Activated CD4-positive, alpha-beta T cell treated with anti-CD3 and anti-CD28 coated beads, Interleukin-2, amount 10 ng/mL, durations not matched to agents 7 days and 5 days (primary cell): ENCODE results near the gene SLC2A9. TPM values are rescaled to one million over a fixed set of nuclear protein-coding genes. Genes with fewer than 3 reads are reported as not detected.

ENCODE experiments used
- CTCF ChIA-PET: fragments of 350-600 bp; sonication (Branson Sonifier 250); formaldehyde crosslinking; loops from one replicate; lab custom pipeline; 2021; ENCODE audit warnings: antibody characterized with exemption; lab: Charles Lee
- POLR2A ChIA-PET: fragments of 350-600 bp; sonication (Branson Sonifier 250); formaldehyde crosslinking; loops from one replicate; lab custom pipeline; 2021; ENCODE audit warnings: antibody characterized with exemption; lab: Charles Lee
- DNase-seq: peaks from one replicate; pipeline ENCODE4 v3.0.0-alpha.2; 2020
- H3K27ac Mint-ChIP-seq: one replicate; pipeline ENCODE4 v1.8.0; 2021; ENCODE audit warnings: mild to moderate bottlenecking, moderate library complexity, mixed read lengths
- H3K27me3 Mint-ChIP-seq: one replicate; pipeline ENCODE4 v1.8.0; 2021; ENCODE audit warnings: mixed read lengths
- H3K36me3 Mint-ChIP-seq: one replicate; pipeline ENCODE4 v1.8.0; 2021; ENCODE audit warnings: low read depth, mixed read lengths
- H3K4me1 Mint-ChIP-seq: one replicate; pipeline ENCODE4 v1.8.0; 2021; ENCODE audit warnings: mixed read lengths
- H3K4me3 Mint-ChIP-seq: one replicate; pipeline ENCODE4 v1.8.0; 2021; ENCODE audit warnings: mild to moderate bottlenecking, moderate library complexity, mixed read lengths
- H3K9me3 Mint-ChIP-seq: one replicate; pipeline ENCODE4 v1.8.0; 2021; ENCODE audit warnings: mixed read lengths
- total RNA-seq, 2 experiments: library from RNA; stranded (reverse); gene quantifications; one replicate each; pipeline ENCODE4 v1.2.3, GENCODE V29; 2021

Gene SLC2A9
- total RNA-seq, 2 experiments from 2014 or later = 1.5 to 2.0 TPM

GRCh38 chr4:10035130-10035529, 13.8 kb upstream of the SLC2A9 start:
- ChIA-PET POLR2A (no interaction called here), CTCF (interaction anchor here (1.0 to 1.8 kb wide), 3 partner anchors 11 to 15 kb away, joined by 3 to 8 read pairs (median 5); no protein-coding TSS in a partner anchor)
- Mint-ChIP-seq H3K4me3 (no peak overlapping the region), H3K9me3 (no peaks in the 10 kb centered on the region), H3K27ac (no peak overlapping the region), H3K4me1 (peaks cover 13% of the 10 kb centered on the region), H3K36me3 (no peaks in the 10 kb centered on the region), H3K27me3 (no peaks in the 10 kb centered on the region)
- no peak for DNase-seq

DNA sequence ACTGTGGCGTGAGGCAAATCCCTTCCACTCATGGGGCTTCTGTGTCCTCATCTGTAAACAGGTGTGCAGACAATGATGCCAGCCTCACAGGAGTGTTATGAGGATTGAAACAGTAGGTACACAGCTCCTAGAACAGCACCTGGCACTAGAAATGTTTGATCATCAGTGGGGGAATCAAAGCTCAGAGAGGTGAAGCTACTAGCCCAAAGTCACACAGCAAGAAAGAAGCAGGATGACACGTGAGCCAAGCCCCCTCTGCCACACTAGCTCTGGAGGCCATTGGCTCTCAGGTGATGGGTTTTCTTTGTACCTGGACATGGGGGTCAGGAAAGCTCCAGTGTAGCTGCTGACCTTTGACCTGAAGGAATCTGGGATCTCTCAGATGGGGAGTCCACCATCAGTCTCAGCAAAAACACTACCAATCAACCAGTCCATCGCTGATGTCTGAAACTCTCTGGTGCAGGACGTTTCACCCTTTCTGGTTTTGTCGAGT, 13.4 kb upstream of the SLC2A9 start:
- CTCF ChIA-PET = interaction anchor here (1.0 to 1.8 kb wide), 2 partner anchors 12 kb away, joined by 3 to 8 read pairs; no protein-coding TSS in a partner anchor
- Mint-ChIP-seq H3K27ac (no peak overlapping the region), H3K36me3 (no peaks in the 10 kb centered on the region), H3K4me3 (no peak overlapping the region), H3K27me3 (no peaks in the 10 kb centered on the region), H3K4me1 (peaks cover 13% of the 10 kb centered on the region), H3K9me3 (no peaks in the 10 kb centered on the region)
- no peak for DNase-seq
- POLR2A ChIA-PET = no interaction called here

- no peak overlapping the region for H3K27ac Mint-ChIP-seq
- H3K36me3 Mint-ChIP-seq = no peaks in the 10 kb centered on the region
- no peaks in the 10 kb centered on the region for H3K9me3 Mint-ChIP-seq
- DNase-seq = no peak
- H3K4me3 Mint-ChIP-seq = no peak overlapping the region
- peaks cover 13% of the 10 kb centered on the region for H3K4me1 Mint-ChIP-seq
- H3K27me3 Mint-ChIP-seq = no peaks in the 10 kb centered on the region
- POLR2A ChIA-PET = no interaction called here
- CTCF ChIA-PET = interaction anchor here (1.8 kb wide), 1 partner anchor 11 kb away, joined by 8 read pairs; no protein-coding TSS in a partner anchor
Observed at GRCh38 chr4:10034136-10034535, 12.8 kb upstream of the SLC2A9 start.

DNA sequence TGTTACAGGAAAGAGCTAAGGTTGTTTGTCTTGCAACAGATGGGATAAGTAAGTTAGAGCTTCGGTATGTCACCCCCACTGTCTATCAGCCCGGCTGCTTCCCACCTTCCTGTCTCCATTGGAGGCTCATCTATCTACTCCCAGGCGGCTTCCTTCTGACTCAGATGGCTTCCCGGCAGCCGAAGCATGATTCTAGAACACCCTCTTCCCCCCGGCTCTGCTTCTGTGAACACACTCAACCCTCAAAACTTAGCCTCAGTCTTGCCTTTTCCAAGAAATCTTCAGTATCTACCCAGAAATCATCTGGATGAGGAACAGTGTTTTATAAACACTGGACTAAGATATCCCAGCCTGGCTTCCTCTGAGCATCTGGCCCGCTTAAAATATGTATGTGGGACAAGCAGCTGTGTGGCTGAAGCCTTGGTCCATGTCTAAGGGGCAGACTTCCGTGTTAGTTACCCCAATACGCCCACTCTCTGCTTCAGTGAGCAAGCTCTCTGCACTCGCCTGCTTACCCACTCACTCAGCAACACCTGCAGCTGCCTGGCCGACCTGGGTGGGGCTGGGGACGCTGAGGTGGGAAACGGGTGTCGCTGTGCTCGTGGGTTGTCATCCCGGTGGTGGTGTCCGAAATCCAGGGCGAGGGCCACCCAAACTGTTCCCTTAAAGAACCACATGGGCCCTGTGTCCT, 12.0 kb upstream of the SLC2A9 start:
- CTCF ChIA-PET = interaction anchor here (0.7 to 1.0 kb wide), 2 partner anchors 12 to 13 kb away, joined by 3 read pairs; no protein-coding TSS in a partner anchor
- Mint-ChIP-seq H3K4me1 (peaks cover 13% of the 10 kb centered on the region), H3K4me3 (no peak overlapping the region), H3K9me3 (no peaks in the 10 kb centered on the region), H3K27me3 (no peaks in the 10 kb centered on the region), H3K27ac (no peak overlapping the region), H3K36me3 (no peaks in the 10 kb centered on the region)
- no peak for DNase-seq
- POLR2A ChIA-PET = interaction anchor here (0.6 kb wide), 1 partner anchor 1044 kb away, joined by 4 read pairs; no protein-coding TSS in a partner anchor

GRCh38 chr4:10032625-10033024, 11.3 kb upstream of the SLC2A9 start:
- H3K36me3 Mint-ChIP-seq = no peaks in the 10 kb centered on the region
- CTCF ChIA-PET = interaction anchor here (0.7 to 1.4 kb wide), 5 partner anchors 10 to 17 kb away, joined by 3 to 4 read pairs (median 3); no protein-coding TSS in a partner anchor
- no peak overlapping the region for H3K4me3 Mint-ChIP-seq
- peaks cover 13% of the 10 kb centered on the region for H3K4me1 Mint-ChIP-seq
- DNase-seq = no peak
- POLR2A ChIA-PET = no interaction called here
- H3K9me3 Mint-ChIP-seq = no peaks in the 10 kb centered on the region
- H3K27ac Mint-ChIP-seq = no peak overlapping the region
- no peaks in the 10 kb centered on the region for H3K27me3 Mint-ChIP-seq

- Mint-ChIP-seq H3K36me3 (no peaks in the 10 kb centered on the region), H3K27ac (no peak overlapping the region), H3K9me3 (no peaks in the 10 kb centered on the region), H3K4me1 (peaks cover 13% of the 10 kb centered on the region), H3K27me3 (no peaks in the 10 kb centered on the region), H3K4me3 (no peak overlapping the region)
- no peak for DNase-seq
- ChIA-PET POLR2A (no interaction called here), CTCF (interaction anchor here (0.7 to 1.4 kb wide), 4 partner anchors 9 to 17 kb away, joined by 3 to 4 read pairs (median 3); no protein-coding TSS in a partner anchor)
Observed at GRCh38 chr4:10031668-10032590, 10.6 kb upstream of the SLC2A9 start.

GRCh38 chr4:10030972-10031667, 9.8 kb upstream of the SLC2A9 start:
- Mint-ChIP-seq H3K36me3 (no peaks in the 10 kb centered on the region), H3K4me3 (no peak overlapping the region), H3K9me3 (no peaks in the 10 kb centered on the region), H3K27me3 (no peaks in the 10 kb centered on the region), H3K27ac (no peak overlapping the region), H3K4me1 (peaks cover 13% of the 10 kb centered on the region)
- ChIA-PET CTCF (interaction anchor here (1.3 to 1.4 kb wide), 2 partner anchors 8 to 87 kb away, joined by 3 to 4 read pairs; no protein-coding TSS in a partner anchor), POLR2A (no interaction called here)
- no peak for DNase-seq

DNA sequence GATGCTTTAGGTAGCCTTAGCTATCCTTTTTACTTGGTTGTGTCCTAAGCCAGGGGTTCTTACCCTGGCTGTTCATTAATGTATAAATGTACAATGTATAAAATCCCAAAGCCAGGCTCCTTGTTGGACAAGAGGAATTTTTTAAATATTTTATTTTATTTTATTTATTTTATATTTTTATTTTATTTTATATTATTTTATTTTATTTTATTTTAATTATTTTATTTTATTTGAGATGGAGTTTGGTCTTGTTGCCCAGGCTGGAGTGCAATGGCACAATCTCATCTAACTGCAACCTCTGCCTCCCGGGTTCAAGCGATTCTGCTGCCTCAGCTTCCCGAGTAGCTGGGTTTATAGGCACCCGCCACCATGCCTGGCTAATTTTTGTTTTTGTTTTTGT, 8.1 kb upstream of the SLC2A9 start:
- Mint-ChIP-seq H3K4me3 (no peak overlapping the region), H3K9me3 (no peaks in the 10 kb centered on the region), H3K27ac (no peak overlapping the region), H3K27me3 (no peaks in the 10 kb centered on the region), H3K36me3 (no peaks in the 10 kb centered on the region), H3K4me1 (peaks cover 13% of the 10 kb centered on the region)
- POLR2A ChIA-PET = no interaction called here
- CTCF ChIA-PET = interaction anchor here (2.5 kb wide), 1 partner anchor 10 kb away, joined by 7 read pairs; no protein-coding TSS in a partner anchor
- DNase-seq = no peak

DNA sequence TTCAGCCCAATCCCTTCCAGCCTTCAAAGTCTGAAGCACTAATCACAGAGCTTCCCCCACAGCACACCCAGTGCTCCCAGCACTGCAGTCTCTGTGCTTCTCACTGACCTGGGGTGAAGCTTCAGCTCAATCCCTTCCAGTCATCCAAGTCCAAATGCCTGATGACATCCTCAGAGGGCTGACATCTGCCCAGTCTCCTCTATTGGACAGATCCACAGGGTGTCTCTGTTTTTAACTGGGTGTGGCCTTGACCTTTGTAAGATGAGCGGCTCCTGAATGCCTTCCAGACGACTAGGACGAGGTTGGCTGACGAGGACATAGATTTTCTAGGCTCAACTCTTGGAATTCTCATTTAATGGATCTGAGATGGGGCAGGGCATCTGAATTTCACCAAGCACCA, 7.6 kb upstream of the SLC2A9 start:
- Mint-ChIP-seq H3K4me3 (no peak overlapping the region), H3K27ac (no peak overlapping the region), H3K36me3 (no peaks in the 10 kb centered on the region), H3K4me1 (peaks cover 12% of the 10 kb centered on the region), H3K27me3 (no peaks in the 10 kb centered on the region), H3K9me3 (no peaks in the 10 kb centered on the region)
- no peak for DNase-seq
- POLR2A ChIA-PET = no interaction called here
- CTCF ChIA-PET = interaction anchor here (2.5 kb wide), 1 partner anchor 10 kb away, joined by 7 read pairs; no protein-coding TSS in a partner anchor

DNA sequence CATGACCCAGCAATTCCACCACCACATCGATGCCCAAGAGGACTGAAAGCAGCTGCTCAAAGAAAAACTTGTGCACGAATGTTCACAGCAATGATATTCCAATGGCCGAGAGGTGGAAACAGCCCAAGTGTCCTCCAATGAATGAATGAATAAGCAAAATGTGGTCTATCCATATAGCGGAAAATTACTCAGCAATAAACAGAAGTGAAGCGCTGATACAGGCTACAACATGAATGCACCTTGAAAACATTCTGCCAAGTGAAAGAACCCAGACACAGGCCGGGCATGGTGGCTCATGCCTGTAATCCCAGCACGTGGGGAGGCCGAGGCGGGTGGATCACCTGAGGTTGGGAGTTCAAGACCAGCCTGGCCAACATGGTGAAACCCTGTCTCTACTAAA, 5.2 kb upstream of the SLC2A9 start:
- no peaks in the 10 kb centered on the region for H3K4me1 Mint-ChIP-seq
- no peak overlapping the region for H3K4me3 Mint-ChIP-seq
- H3K9me3 Mint-ChIP-seq = no peaks in the 10 kb centered on the region
- CTCF ChIA-PET = interaction anchor here (0.7 to 1.3 kb wide), 2 partner anchors 70 to 330 kb away, joined by 3 read pairs; no protein-coding TSS in a partner anchor
- DNase-seq = no peak
- H3K36me3 Mint-ChIP-seq = no peaks in the 10 kb centered on the region
- H3K27ac Mint-ChIP-seq = no peak overlapping the region
- POLR2A ChIA-PET = no interaction called here
- no peaks in the 10 kb centered on the region for H3K27me3 Mint-ChIP-seq

DNA sequence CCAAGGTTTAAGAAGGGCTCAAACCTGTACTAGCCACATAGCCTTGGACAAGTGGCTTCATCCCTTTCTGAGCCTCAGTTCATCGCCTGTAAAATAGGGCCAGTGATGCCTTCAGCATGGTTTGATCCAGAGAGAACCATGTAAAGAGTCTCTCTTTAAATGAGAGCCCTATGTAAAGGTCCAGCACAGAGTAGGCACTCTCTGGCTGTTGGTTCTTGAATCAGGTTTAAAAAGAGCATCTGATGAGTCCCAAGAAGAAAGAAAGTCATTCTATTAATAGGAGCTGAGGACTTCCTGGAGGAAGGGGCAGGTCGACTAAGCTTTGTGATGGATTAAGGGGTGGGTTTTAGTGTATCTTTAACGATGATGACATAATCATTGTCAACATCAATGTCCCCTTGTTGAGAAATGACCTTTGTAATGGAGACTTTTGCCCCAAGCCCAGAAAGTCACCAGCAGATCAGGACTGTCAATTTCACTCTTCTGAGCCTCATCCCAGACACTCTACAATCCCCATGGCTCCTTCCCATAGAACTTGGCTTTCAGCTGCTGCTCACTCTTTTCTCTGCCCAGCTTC, 4.0 kb upstream of the SLC2A9 start:
- Mint-ChIP-seq H3K9me3 (no peaks in the 10 kb centered on the region), H3K27me3 (no peaks in the 10 kb centered on the region), H3K27ac (no peak overlapping the region), H3K4me1 (no peaks in the 10 kb centered on the region), H3K4me3 (no peak overlapping the region), H3K36me3 (no peaks in the 10 kb centered on the region)
- DNase-seq = no peak
- ChIA-PET CTCF (interaction anchor here (1.0 to 1.3 kb wide), 4 partner anchors 10 to 329 kb away, joined by 3 to 6 read pairs (median 3); no protein-coding TSS in a partner anchor), POLR2A (no interaction called here)
